CD4-positive, alpha-beta T cell (primary cell): ENCODE results near the gene RAP1GAP2. TPM values are rescaled to one million over a fixed set of nuclear protein-coding genes. Genes with fewer than 3 reads are reported as not detected.

Experiments
- ATAC-seq: fragments of 200-7000 bp; cut with Tn5 transposase; one replicate; pipeline ENCODE4 v1.10.0; 2022; ENCODE audit warnings: mild to moderate bottlenecking; ENCODE audit not compliant: poor library complexity
- CTCF ChIA-PET: fragments of 350-600 bp; sonication (Branson Sonifier 250); formaldehyde crosslinking; loops from one replicate; lab custom pipeline; 2021; ENCODE audit warnings: antibody characterized with exemption, inconsistent platforms; lab: Charles Lee
- POLR2A ChIA-PET: fragments of 350-600 bp; sonication (Branson Sonifier 250); formaldehyde crosslinking; loops from one replicate; lab custom pipeline; 2021; ENCODE audit warnings: antibody characterized with exemption, inconsistent platforms; lab: Charles Lee
- DNase-seq, 14 experiments: peaks; one replicate each; pipeline ENCODE4 v3.0.0-alpha.2; 2013 to 2020; ENCODE audit warnings: mixed read lengths in 2 of 14
- H3K27ac ChIP-seq, 2 donors: one replicate each; pipeline versions ENCODE4 v1.5.1 to v1.7.0; 2013; ENCODE audit warnings: low read length in 2 of 2, low read depth in 1 of 2, mild to moderate bottlenecking in 1 of 2
- H3K27me3 ChIP-seq, 2 experiments: 1 replicate in 1 of 2; 2 replicates in 1 of 2; pipeline versions ENCODE4 v1.6.1 to v1.7.0; 2013; ENCODE audit warnings: low read length in 2 of 2, control low read depth in 1 of 2, mild to moderate bottlenecking in 1 of 2, moderate library complexity in 1 of 2; ENCODE audit not compliant: insufficient read depth in 2 of 2, control insufficient read depth in 1 of 2
- H3K36me3 ChIP-seq: one replicate; pipeline ENCODE4 v1.6.1; 2013; ENCODE audit warnings: low read length, control low read depth; ENCODE audit not compliant: insufficient read depth
- H3K4me1 ChIP-seq: one replicate; pipeline ENCODE4 v1.6.1; 2013; ENCODE audit warnings: low read length, control low read depth; ENCODE audit not compliant: insufficient read depth
- H3K4me3 ChIP-seq: one replicate; pipeline ENCODE4 v1.5.1; 2013; ENCODE audit warnings: mild to moderate bottlenecking, low read length, moderate library complexity
- H3K9me3 ChIP-seq, 2 experiments: 1 replicate in 1 of 2; 2 replicates in 1 of 2; pipeline versions ENCODE4 v1.6.1 to v1.7.0; 2013; ENCODE audit warnings: low read length in 2 of 2, mild to moderate bottlenecking in 2 of 2, control low read depth in 1 of 2, moderate library complexity in 1 of 2; ENCODE audit not compliant: control insufficient read depth in 1 of 2, insufficient read depth in 1 of 2
- H3K27ac Mint-ChIP-seq: one replicate; pipeline ENCODE4 v1.8.0; 2020; ENCODE audit warnings: mixed read lengths
- H3K27me3 Mint-ChIP-seq: one replicate; pipeline ENCODE4 v1.8.0; 2021; ENCODE audit warnings: mixed read lengths
- H3K36me3 Mint-ChIP-seq: one replicate; pipeline ENCODE4 v1.8.0; 2021; ENCODE audit warnings: low read depth, mixed read lengths
- H3K4me1 Mint-ChIP-seq: one replicate; pipeline ENCODE4 v1.8.0; 2021; ENCODE audit warnings: low read depth, mixed read lengths
- H3K4me3 Mint-ChIP-seq: one replicate; pipeline ENCODE4 v1.8.0; 2020; ENCODE audit warnings: mild to moderate bottlenecking, mixed read lengths
- H3K9me3 Mint-ChIP-seq: one replicate; pipeline ENCODE4 v1.8.0; 2020; ENCODE audit warnings: mixed read lengths
- CTCF ChIP-seq: fragments of 200-600 bp; IDR thresholded peaks from one replicate; pipeline ENCODE4 v1.8.0; 2022; ENCODE audit warnings: antibody characterized with exemption, mild to moderate bottlenecking
- intact Hi-C, 2 experiments: fragments of 100-400 bp; cut with DNase I in 1 of 2; cut with micrococcal nuclease in 1 of 2; formaldehyde crosslinking; loops; one replicate each; pipeline versions ENCODE4 v1.15.1 to v1.9.0; 2023 to 2025; cut with DNase I, micrococcal nuclease
- total RNA-seq, 174 experiments: library from RNA in 2 of 174; stranded (reverse) in 2 of 174; gene quantifications; one replicate each; pipeline ENCODE4 v1.2.3 and lab custom pipeline; 2021 to 2026

RAP1GAP2 gene
- total RNA-seq, 2 experiments from 2014 or later = 46.3 to 49.7 TPM

GRCh38 chr17:3035256-3035967 lies 239.2 kb downstream of the RAP1GAP2 start:
- no peak overlapping the region for H3K27ac Mint-ChIP-seq
- intact Hi-C loops = no loop called here
- no peak for TF ChIP-seq CTCF

GRCh38 chr17:3035968-3036280 lies 239.7 kb downstream of the RAP1GAP2 start:
- H3K36me3 Mint-ChIP-seq = peaks cover 10% of the 10 kb centered on the region

More at GRCh38 chr17:3035256-3035967, 239.2 kb downstream of the RAP1GAP2 start:
- ChIA-PET POLR2A (no interaction called here), CTCF (interaction anchor here (0.6 kb wide), 1 partner anchor 59 kb away, joined by 3 read pairs; no protein-coding TSS in a partner anchor)
- ATAC-seq (no peak), DNase-seq (peak in 1 of 14 experiments; percentile 19)
- Histone ChIP-seq H3K4me1 (peaks cover 3% of the 10 kb centered on the region), H3K27ac (no peak overlapping the region), H3K36me3 (peaks cover 12% of the 10 kb centered on the region), H3K4me3 (no peak overlapping the region), H3K9me3 (no peaks in the 10 kb centered on the region), H3K27me3 (no peaks in the 10 kb centered on the region)
- peaks cover 15% of the 10 kb centered on the region for H3K36me3 Mint-ChIP-seq
- H3K27me3 Mint-ChIP-seq = peaks cover 5% of the 10 kb centered on the region
- no peak overlapping the region for H3K4me3 Mint-ChIP-seq
- peaks cover 8% of the 10 kb centered on the region for H3K4me1 Mint-ChIP-seq
- H3K9me3 Mint-ChIP-seq = no peaks in the 10 kb centered on the region

GRCh38 chr17:3036800-3037199 lies 240.6 kb downstream of the RAP1GAP2 start:
- POLR2A ChIA-PET = no interaction called here
- peaks cover 3% of the 10 kb centered on the region for H3K4me1 ChIP-seq
- H3K27ac ChIP-seq = no peak overlapping the region
- peaks cover 10% of the 10 kb centered on the region for H3K36me3 Mint-ChIP-seq
- intact Hi-C loops = no loop called here
- no peak overlapping the region for H3K4me3 Mint-ChIP-seq
- no peak for TF ChIP-seq CTCF
- no peaks in the 10 kb centered on the region for H3K9me3 ChIP-seq
- H3K27me3 Mint-ChIP-seq = peaks cover 13% of the 10 kb centered on the region
- ATAC-seq (no peak), DNase-seq (no peak)
- no peak overlapping the region for H3K4me3 ChIP-seq
- H3K27ac Mint-ChIP-seq = no peak overlapping the region
- H3K36me3 ChIP-seq = peaks cover 7% of the 10 kb centered on the region
- no peaks in the 10 kb centered on the region for H3K27me3 ChIP-seq
- CTCF ChIA-PET = no interaction called here
- H3K4me1 Mint-ChIP-seq = peaks cover 8% of the 10 kb centered on the region
- no peaks in the 10 kb centered on the region for H3K9me3 Mint-ChIP-seq

More at GRCh38 chr17:3035968-3036280, 239.7 kb downstream of the RAP1GAP2 start:
- Mint-ChIP-seq H3K27ac (no peak overlapping the region), H3K4me1 (peaks cover 8% of the 10 kb centered on the region), H3K27me3 (peaks cover 5% of the 10 kb centered on the region), H3K4me3 (no peak overlapping the region), H3K9me3 (no peaks in the 10 kb centered on the region)
- H3K36me3 ChIP-seq = peaks cover 7% of the 10 kb centered on the region
- H3K4me3 ChIP-seq = no peak overlapping the region
- intact Hi-C loops = no loop called here
- CTCF ChIA-PET = no interaction called here
- no peak overlapping the region for H3K27ac ChIP-seq
- H3K27me3 ChIP-seq = no peaks in the 10 kb centered on the region
- DNase-seq (peak in 1 of 14 experiments; percentile 2), ATAC-seq (no peak)
- POLR2A ChIA-PET = no interaction called here
- no peak for TF ChIP-seq CTCF
- H3K4me1 ChIP-seq = peaks cover 3% of the 10 kb centered on the region
- no peaks in the 10 kb centered on the region for H3K9me3 ChIP-seq
